CD4-positive, alpha-beta T cell (primary cell): ENCODE results near the gene GRP. TPM values are rescaled to one million over a fixed set of nuclear protein-coding genes. Genes with fewer than 3 reads are reported as not detected.
"Not testable (repeated sequence)": the region's sequence is repeated elsewhere in the genome, so short reads cannot be mapped to it uniquely, and the experiment has no call there.

Experiments used
- ATAC-seq: fragments of 200-7000 bp; cut with Tn5 transposase; one replicate; pipeline ENCODE4 v1.10.0; 2022; ENCODE audit warnings: mild to moderate bottlenecking; ENCODE audit not compliant: poor library complexity
- CTCF ChIA-PET: fragments of 350-600 bp; sonication (Branson Sonifier 250); formaldehyde crosslinking; loops from one replicate; lab custom pipeline; 2021; ENCODE audit warnings: antibody characterized with exemption, inconsistent platforms; lab: Charles Lee
- POLR2A ChIA-PET: fragments of 350-600 bp; sonication (Branson Sonifier 250); formaldehyde crosslinking; loops from one replicate; lab custom pipeline; 2021; ENCODE audit warnings: antibody characterized with exemption, inconsistent platforms; lab: Charles Lee
- DNase-seq, 14 experiments: peaks; one replicate each; pipeline ENCODE4 v3.0.0-alpha.2; 2013 to 2020; ENCODE audit warnings: mixed read lengths in 2 of 14
- H3K27ac ChIP-seq, 2 donors: one replicate each; pipeline versions ENCODE4 v1.5.1 to v1.7.0; 2013; ENCODE audit warnings: low read length in 2 of 2, low read depth in 1 of 2, mild to moderate bottlenecking in 1 of 2
- H3K27me3 ChIP-seq, 2 experiments: 1 replicate in 1 of 2; 2 replicates in 1 of 2; pipeline versions ENCODE4 v1.6.1 to v1.7.0; 2013; ENCODE audit warnings: low read length in 2 of 2, control low read depth in 1 of 2, mild to moderate bottlenecking in 1 of 2, moderate library complexity in 1 of 2; ENCODE audit not compliant: insufficient read depth in 2 of 2, control insufficient read depth in 1 of 2
- H3K36me3 ChIP-seq: one replicate; pipeline ENCODE4 v1.6.1; 2013; ENCODE audit warnings: low read length, control low read depth; ENCODE audit not compliant: insufficient read depth
- H3K4me1 ChIP-seq: one replicate; pipeline ENCODE4 v1.6.1; 2013; ENCODE audit warnings: low read length, control low read depth; ENCODE audit not compliant: insufficient read depth
- H3K4me3 ChIP-seq: one replicate; pipeline ENCODE4 v1.5.1; 2013; ENCODE audit warnings: mild to moderate bottlenecking, low read length, moderate library complexity
- H3K9me3 ChIP-seq, 2 experiments: 1 replicate in 1 of 2; 2 replicates in 1 of 2; pipeline versions ENCODE4 v1.6.1 to v1.7.0; 2013; ENCODE audit warnings: low read length in 2 of 2, mild to moderate bottlenecking in 2 of 2, control low read depth in 1 of 2, moderate library complexity in 1 of 2; ENCODE audit not compliant: control insufficient read depth in 1 of 2, insufficient read depth in 1 of 2
- H3K27ac Mint-ChIP-seq: one replicate; pipeline ENCODE4 v1.8.0; 2020; ENCODE audit warnings: mixed read lengths
- H3K27me3 Mint-ChIP-seq: one replicate; pipeline ENCODE4 v1.8.0; 2021; ENCODE audit warnings: mixed read lengths
- H3K36me3 Mint-ChIP-seq: one replicate; pipeline ENCODE4 v1.8.0; 2021; ENCODE audit warnings: low read depth, mixed read lengths
- H3K4me1 Mint-ChIP-seq: one replicate; pipeline ENCODE4 v1.8.0; 2021; ENCODE audit warnings: low read depth, mixed read lengths
- H3K4me3 Mint-ChIP-seq: one replicate; pipeline ENCODE4 v1.8.0; 2020; ENCODE audit warnings: mild to moderate bottlenecking, mixed read lengths
- H3K9me3 Mint-ChIP-seq: one replicate; pipeline ENCODE4 v1.8.0; 2020; ENCODE audit warnings: mixed read lengths
- CTCF ChIP-seq: fragments of 200-600 bp; IDR thresholded peaks from one replicate; pipeline ENCODE4 v1.8.0; 2022; ENCODE audit warnings: antibody characterized with exemption, mild to moderate bottlenecking
- intact Hi-C, 2 experiments: fragments of 100-400 bp; cut with DNase I in 1 of 2; cut with micrococcal nuclease in 1 of 2; formaldehyde crosslinking; loops; one replicate each; pipeline versions ENCODE4 v1.15.1 to v1.9.0; 2023 to 2025; cut with DNase I, micrococcal nuclease
- total RNA-seq, 174 experiments: library from RNA in 2 of 174; stranded (reverse) in 2 of 174; gene quantifications; one replicate each; pipeline ENCODE4 v1.2.3 and lab custom pipeline; 2021 to 2026

The GRP gene
- total RNA-seq, 2 experiments from 2014 or later = not detected

GRCh38 chr18:59246796-59247195 lies 26.8 kb downstream of the GRP start:
- no peak overlapping the region for H3K27ac ChIP-seq
- ATAC-seq (no peak), DNase-seq (no peak)
- no peak for TF ChIP-seq CTCF
- Mint-ChIP-seq H3K27ac (no peak overlapping the region), H3K4me1 (no peaks in the 10 kb centered on the region), H3K36me3 (no peaks in the 10 kb centered on the region), H3K27me3 (peaks cover 65% of the 10 kb centered on the region), H3K9me3 (no peaks in the 10 kb centered on the region), H3K4me3 (no peak overlapping the region)
- H3K4me3 ChIP-seq = no peak overlapping the region
- no peaks in the 10 kb centered on the region for H3K4me1 ChIP-seq
- intact Hi-C loops = no loop called here
- ChIA-PET CTCF (interaction anchor here (1.1 kb wide), 1 partner anchor 156 kb away, joined by 3 read pairs; no protein-coding TSS in a partner anchor), POLR2A (no interaction called here)
- peaks cover 0 to 15% of the 10 kb centered on the region in 2 experiments for H3K27me3 ChIP-seq
- no peaks in the 10 kb centered on the region for H3K9me3 ChIP-seq
- no peaks in the 10 kb centered on the region for H3K36me3 ChIP-seq

- DNase-seq (peak in 4 of 14 experiments; percentile 16 to 49 (median 36)), ATAC-seq (no peak)
- no peak overlapping the region for H3K27ac ChIP-seq
- Mint-ChIP-seq H3K36me3 (no peaks in the 10 kb centered on the region), H3K9me3 (no peaks in the 10 kb centered on the region), H3K4me1 (no peaks in the 10 kb centered on the region), H3K27me3 (peaks cover 71% of the 10 kb centered on the region), H3K4me3 (no peak overlapping the region), H3K27ac (no peak overlapping the region)
- peak; percentile 61 for TF ChIP-seq CTCF
- no peak overlapping the region for H3K4me3 ChIP-seq
- intact Hi-C loops = loop anchor here (2.0 kb wide), 1 partner anchor 154 kb away; no protein-coding TSS in a partner anchor
- H3K27me3 ChIP-seq = peaks cover 0 to 15% of the 10 kb centered on the region in 2 experiments
- no peaks in the 10 kb centered on the region for H3K36me3 ChIP-seq
- ChIA-PET CTCF (interaction anchor here (0.6 to 2.6 kb wide), 2 partner anchors 153 to 1338 kb away, joined by 3 to 12 read pairs; no protein-coding TSS in a partner anchor), POLR2A (no interaction called here)
- no peaks in the 10 kb centered on the region for H3K4me1 ChIP-seq
- H3K9me3 ChIP-seq = no peaks in the 10 kb centered on the region
These were observed 29.3 kb downstream of the GRP start for GRCh38 chr18:59249199-59249774.

- peaks cover 53% of the 10 kb centered on the region for H3K27me3 Mint-ChIP-seq
- ATAC-seq, H3K27me3 ChIP-seq, H3K36me3 ChIP-seq, H3K4me1 Mint-ChIP-seq, CTCF ChIA-PET, H3K4me1 ChIP-seq, H3K27ac ChIP-seq, H3K27ac Mint-ChIP-seq, H3K36me3 Mint-ChIP-seq, POLR2A ChIA-PET, H3K9me3 Mint-ChIP-seq, intact Hi-C loops, H3K4me3 Mint-ChIP-seq, H3K4me3 ChIP-seq, DNase-seq: not testable (repeated sequence)
- peaks cover 0 to 16% of the 10 kb centered on the region in 2 experiments for H3K9me3 ChIP-seq
These were observed 35.5 kb downstream of the GRP start for GRCh38 chr18:59255491-59255890.

GRCh38 chr18:59261842-59262241 lies 41.9 kb downstream of the GRP start:
- ATAC-seq, H3K36me3 ChIP-seq, DNase-seq, H3K27ac ChIP-seq, H3K27ac Mint-ChIP-seq, H3K36me3 Mint-ChIP-seq, CTCF ChIA-PET, POLR2A ChIA-PET, intact Hi-C loops, H3K4me3 ChIP-seq, H3K9me3 Mint-ChIP-seq, H3K4me3 Mint-ChIP-seq: not testable (repeated sequence)
- H3K4me1 Mint-ChIP-seq = peaks cover 15% of the 10 kb centered on the region
- peaks cover 83% of the 10 kb centered on the region for H3K27me3 Mint-ChIP-seq
- Histone ChIP-seq H3K9me3 (peaks cover 0 to 26% of the 10 kb centered on the region in 2 experiments), H3K27me3 (peaks cover 35 to 41% of the 10 kb centered on the region in 2 experiments), H3K4me1 (peaks cover 13% of the 10 kb centered on the region)

GRCh38 chr18:59262243-59262642 lies 42.3 kb downstream of the GRP start:
- H3K4me3 Mint-ChIP-seq, DNase-seq, H3K27ac ChIP-seq, H3K4me3 ChIP-seq, H3K36me3 ChIP-seq, CTCF ChIA-PET, H3K9me3 Mint-ChIP-seq, H3K36me3 Mint-ChIP-seq, H3K27ac Mint-ChIP-seq, POLR2A ChIA-PET, intact Hi-C loops, ATAC-seq: not testable (repeated sequence)
- Histone ChIP-seq H3K4me1 (peaks cover 13% of the 10 kb centered on the region), H3K9me3 (peaks cover 0 to 22% of the 10 kb centered on the region in 2 experiments), H3K27me3 (peaks cover 39 to 45% of the 10 kb centered on the region in 2 experiments)
- Mint-ChIP-seq H3K4me1 (peaks cover 17% of the 10 kb centered on the region), H3K27me3 (peaks cover 87% of the 10 kb centered on the region)
